Suprapubic skin (tissue), 4 donors: Measurements from ENCODE around the gene DNAJC4. TPM values are rescaled to one million over a fixed set of nuclear protein-coding genes. Genes with fewer than 3 reads are reported as not detected.

Experiments used
- DNase-seq, 2 donors: peaks; one replicate each; pipeline ENCODE4 v3.0.0-alpha.2; 2019; ENCODE audit warnings: low spot score in 2 of 2
- H3K27ac ChIP-seq: fragments of 200-600 bp; sonication (generic); one replicate; pipeline ENCODE4 v1.5.1; 2019
- H3K27me3 ChIP-seq: fragments of 200-600 bp; sonication (generic); one replicate; pipeline ENCODE4 v1.5.1; 2019
- H3K36me3 ChIP-seq: fragments of 200-600 bp; sonication (generic); one replicate; pipeline ENCODE4 v1.5.1; 2019
- H3K4me1 ChIP-seq: fragments of 200-600 bp; sonication (generic); one replicate; pipeline ENCODE4 v1.5.1; 2019
- H3K4me3 ChIP-seq: fragments of 200-600 bp; sonication (generic); one replicate; pipeline ENCODE4 v1.5.1; 2019; ENCODE audit warnings: mild to moderate bottlenecking
- H3K9me3 ChIP-seq: fragments of 200-600 bp; sonication (generic); one replicate; pipeline ENCODE4 v1.5.1; 2019
- CTCF ChIP-seq, 2 donors: fragments of 200-600 bp in 1 of 2; fragments of 450-650 bp in 1 of 2; sonication (generic) in 1 of 2; IDR thresholded peaks; one replicate each; pipeline ENCODE4 v1.5.1; 2016 to 2019; ENCODE audit warnings: antibody characterized with exemption in 2 of 2, mild to moderate bottlenecking in 1 of 2, moderate library complexity in 1 of 2
- EP300 ChIP-seq: sonication (generic); formaldehyde crosslinking; IDR thresholded peaks from one replicate; pipeline ENCODE4 v1.6.1; 2017; ENCODE audit warnings: antibody characterized with exemption
- POLR2A ChIP-seq, 2 donors: fragments of 450-650 bp; IDR thresholded peaks; one replicate each; pipeline ENCODE4 v1.6.1; 2017; ENCODE audit warnings: antibody characterized with exemption in 2 of 2, mild to moderate bottlenecking in 2 of 2, moderate library complexity in 2 of 2
- POLR2AphosphoS5 ChIP-seq, 3 donors: sonication (generic); formaldehyde crosslinking; IDR thresholded peaks; one replicate each; pipeline ENCODE4 v1.6.1; 2017; ENCODE audit warnings: antibody characterized with exemption in 3 of 3
- WGBS: methylation state at CpG from one replicate; pipeline ENCODE4 v1.1.5; 2018; 5-methylcytosine and 5-hydroxymethylcytosine counted together
- total RNA-seq, 4 donors: library from RNA; depleted of rRNA; stranded (reverse); fragments of >200 nt; gene quantifications; one replicate each; pipeline ENCODE4 v1.1.0, GENCODE V29; 2016

DNAJC4 gene
- total RNA-seq, 4 donors from 2014 or later, result 26.9 to 55.1 (median 37.3) TPM

GRCh38 chr11:64198511-64198910 is 31.8 kb upstream of the DNAJC4 start:
- no peak overlapping the region for H3K4me3 ChIP-seq
- 98% methylated on average over 2 of the region's 2 CpGs for WGBS
- H3K9me3 ChIP-seq, result no peaks in the 10 kb centered on the region
- H3K27ac ChIP-seq, result no peak overlapping the region
- DNase-seq, result no peak
- H3K4me1 ChIP-seq, result no peaks in the 10 kb centered on the region
- peaks cover 100% of the 10 kb centered on the region for H3K36me3 ChIP-seq
- no peaks in the 10 kb centered on the region for H3K27me3 ChIP-seq
- TF ChIP-seq CTCF (IDR thresholded peaks at IDR 0.05) (no peak), POLR2A (IDR thresholded peaks at IDR 0.05) (no peak), EP300 (no peak), POLR2AphosphoS5 (IDR thresholded peaks at IDR 0.05) (no peak)

- H3K4me1 ChIP-seq, result peaks cover 22% of the 10 kb centered on the region
- no peak for DNase-seq
- WGBS, result 90% methylated on average over 3 of the region's 3 CpGs
- no peak overlapping the region for H3K27ac ChIP-seq
- TF ChIP-seq CTCF (IDR thresholded peaks at IDR 0.05) (no peak), POLR2AphosphoS5 (IDR thresholded peaks at IDR 0.05) (no peak), POLR2A (IDR thresholded peaks at IDR 0.05) (no peak), EP300 (no peak)
- no peaks in the 10 kb centered on the region for H3K27me3 ChIP-seq
- H3K9me3 ChIP-seq, result no peaks in the 10 kb centered on the region
- H3K36me3 ChIP-seq, result peaks cover 84% of the 10 kb centered on the region
- H3K4me3 ChIP-seq, result no peak overlapping the region
Observed at GRCh38 chr11:64201543-64201942, 28.8 kb upstream of the DNAJC4 start.

- DNase-seq, result no peak
- Histone ChIP-seq H3K27me3 (no peaks in the 10 kb centered on the region), H3K36me3 (peaks cover 70% of the 10 kb centered on the region), H3K4me1 (peaks cover 29% of the 10 kb centered on the region), H3K4me3 (no peak overlapping the region), H3K9me3 (no peaks in the 10 kb centered on the region), H3K27ac (no peak overlapping the region)
- WGBS, result 94% methylated on average over 9 of the region's 9 CpGs
- no peak for TF ChIP-seq POLR2A (IDR thresholded peaks at IDR 0.05)
- TF ChIP-seq POLR2AphosphoS5 (IDR thresholded peaks at IDR 0.05), result no peak
- TF ChIP-seq EP300, result no peak
- TF ChIP-seq CTCF (IDR thresholded peaks at IDR 0.05), result no peak
Observed at GRCh38 chr11:64202992-64203391, 27.4 kb upstream of the DNAJC4 start.

GRCh38 chr11:64203421-64204079 is 26.8 kb upstream of the DNAJC4 start:
- Histone ChIP-seq H3K36me3 (peaks cover 64% of the 10 kb centered on the region), H3K4me1 (peaks cover 35% of the 10 kb centered on the region)

GRCh38 chr11:64204080-64204440 is 26.3 kb upstream of the DNAJC4 start:
- H3K4me1 ChIP-seq, result peaks cover 36% of the 10 kb centered on the region
- H3K27ac ChIP-seq, result no peak overlapping the region
- H3K9me3 ChIP-seq, result no peaks in the 10 kb centered on the region
- no peaks in the 10 kb centered on the region for H3K27me3 ChIP-seq
- peaks cover 59% of the 10 kb centered on the region for H3K36me3 ChIP-seq
- DNase-seq, result no peak
- TF ChIP-seq EP300, result no peak
- no peak for TF ChIP-seq CTCF (IDR thresholded peaks at IDR 0.05)
- no peak for TF ChIP-seq POLR2AphosphoS5 (IDR thresholded peaks at IDR 0.05)
- no peak for TF ChIP-seq POLR2A (IDR thresholded peaks at IDR 0.05)
- 66% methylated on average over 15 of the region's 16 CpGs for WGBS
- H3K4me3 ChIP-seq, result no peak overlapping the region

More at GRCh38 chr11:64203421-64204079, 26.8 kb upstream of the DNAJC4 start:
- TF ChIP-seq EP300 (no peak), POLR2A (IDR thresholded peaks at IDR 0.05) (no peak), POLR2AphosphoS5 (IDR thresholded peaks at IDR 0.05) (no peak), CTCF (IDR thresholded peaks at IDR 0.05) (no peak)
- Histone ChIP-seq H3K4me3 (no peak overlapping the region), H3K27ac (no peak overlapping the region), H3K9me3 (no peaks in the 10 kb centered on the region), H3K27me3 (no peaks in the 10 kb centered on the region)
- 90% methylated on average over 27 of the region's 27 CpGs for WGBS
- DNase-seq, result no peak
